B cell (primary cell): ENCODE data around the gene TGFBR3. TPM values are rescaled to one million over a fixed set of nuclear protein-coding genes. Genes with fewer than 3 reads are reported as not detected.

Experiments
- ATAC-seq: fragments of 200-7000 bp; cut with Tn5 transposase; one replicate; pipeline ENCODE4 v1.10.0; 2021; ENCODE audit warnings: low read depth, mild to moderate bottlenecking, moderate number of reproducible peaks, moderate library complexity
- CTCF ChIA-PET: fragments of 350-600 bp; sonication (Branson Sonifier 250); formaldehyde crosslinking; loops from one replicate; lab custom pipeline; 2021; ENCODE audit warnings: antibody characterized with exemption, inconsistent platforms; lab: Charles Lee
- POLR2A ChIA-PET: fragments of 350-600 bp; sonication (Branson Sonifier 250); formaldehyde crosslinking; loops from one replicate; lab custom pipeline; 2021; ENCODE audit warnings: antibody characterized with exemption; lab: Charles Lee
- DNase-seq: peaks from one replicate; pipeline ENCODE4 v3.0.0; 2013
- H2AFZ ChIP-seq: 2 replicates; pipeline ENCODE4 v1.6.1; 2012; ENCODE audit warnings: mild to moderate bottlenecking, low read depth, low read length; ENCODE audit not compliant: insufficient read depth, poor library complexity, severe bottlenecking
- H3K27ac ChIP-seq, 2 donors: 1 replicate in 1 of 2; 2 replicates in 1 of 2; pipeline ENCODE4 v1.5.1; 2012 to 2013; ENCODE audit warnings: low read length in 2 of 2, mild to moderate bottlenecking in 2 of 2, moderate library complexity in 1 of 2
- H3K27me3 ChIP-seq, 4 experiments: fragments of 200-600 bp in 1 of 4; sonication (generic) in 1 of 4; replicated peaks in 1 of 4; 1 replicate in 2 of 4; 2 replicates in 2 of 4; pipeline versions ENCODE4 v1.6.1 to v1.7.0; 2013 to 2016; ENCODE audit warnings: low read length in 3 of 4, mild to moderate bottlenecking in 2 of 4, mixed read lengths in 1 of 4, moderate library complexity in 1 of 4; ENCODE audit not compliant: insufficient read depth in 4 of 4, control insufficient read depth in 3 of 4; ENCODE audit errors: control extremely low read depth in 1 of 4
- H3K36me3 ChIP-seq, 2 experiments: replicated peaks in 1 of 2; 1 replicate in 1 of 2; 2 replicates in 1 of 2; pipeline versions ENCODE4 v1.6.1 to v1.7.1; 2013; ENCODE audit warnings: low read length in 1 of 2; ENCODE audit not compliant: insufficient read depth in 2 of 2, control insufficient read depth in 1 of 2; ENCODE audit errors: control extremely low read depth in 1 of 2, extremely low read depth in 1 of 2
- H3K4me1 ChIP-seq, 2 donors: fragments of 200-600 bp in 1 of 2; sonication (generic) in 1 of 2; 1 replicate in 1 of 2; 2 replicates in 1 of 2; pipeline versions ENCODE4 v1.5.1 to v1.6.1; 2013 to 2017; ENCODE audit warnings: low read length in 2 of 2; ENCODE audit not compliant: control insufficient read depth in 2 of 2, insufficient read depth in 2 of 2
- H3K4me2 ChIP-seq: replicated peaks from 2 replicates; pipeline ENCODE3; 2012; ENCODE audit warnings: mild to moderate bottlenecking, low read depth, low read length; ENCODE audit not compliant: poor library complexity, severe bottlenecking
- H3K4me3 ChIP-seq, 5 experiments: fragments of 200-600 bp in 1 of 5; sonication (generic) in 1 of 5; 1 replicate in 3 of 5; 2 replicates in 2 of 5; pipeline versions ENCODE4 v1.5.1 to v1.7.0; 2011 to 2016; ENCODE audit warnings: low read length in 4 of 5, mild to moderate bottlenecking in 4 of 5, low read depth in 2 of 5, control low read depth in 1 of 5, moderate library complexity in 1 of 5; ENCODE audit not compliant: insufficient read depth in 1 of 5; ENCODE audit errors: control extremely low read depth in 1 of 5, extremely low read depth in 1 of 5
- H3K79me2 ChIP-seq: fragments of 200-600 bp; sonication (generic); one replicate; pipeline ENCODE4 v1.6.0; 2016; ENCODE audit warnings: low read length; ENCODE audit not compliant: control insufficient read depth, insufficient read depth
- H3K9ac ChIP-seq: fragments of 200-600 bp; sonication (generic); 2 replicates; pipeline ENCODE4 v1.6.1; 2017; ENCODE audit warnings: mild to moderate bottlenecking, low read length, moderate library complexity
- H3K9me3 ChIP-seq, 3 donors: one replicate each; pipeline versions ENCODE4 v1.6.1 to v1.7.1; 2013; ENCODE audit warnings: low read length in 2 of 3; ENCODE audit not compliant: control insufficient read depth in 2 of 3, insufficient read depth in 1 of 3; ENCODE audit errors: control extremely low read depth in 1 of 3
- H4K20me1 ChIP-seq: 2 replicates; pipeline ENCODE4 v1.6.0; 2012; ENCODE audit warnings: mild to moderate bottlenecking, low read length; ENCODE audit not compliant: insufficient read depth, control insufficient read depth, poor library complexity, severe bottlenecking
- H3K27ac Mint-ChIP-seq: one replicate; pipeline ENCODE4 v1.8.0; 2021; ENCODE audit warnings: mixed read lengths
- H3K27me3 Mint-ChIP-seq: one replicate; pipeline ENCODE4 v1.8.0; 2021; ENCODE audit warnings: mixed read lengths
- H3K4me1 Mint-ChIP-seq: one replicate; pipeline ENCODE4 v1.8.0; 2021; ENCODE audit warnings: mixed read lengths
- H3K4me3 Mint-ChIP-seq: one replicate; pipeline ENCODE4 v1.8.0; 2021; ENCODE audit warnings: mixed read lengths
- H3K9me3 Mint-ChIP-seq: one replicate; pipeline ENCODE4 v1.8.0; 2022; ENCODE audit warnings: mixed read lengths; ENCODE audit not compliant: insufficient read depth
- CTCF ChIP-seq: fragments of 200-600 bp; IDR thresholded peaks from one replicate; pipeline ENCODE4 v1.8.0; 2022; ENCODE audit warnings: antibody characterized with exemption, mild to moderate bottlenecking
- EZH2 ChIP-seq: IDR thresholded peaks from 2 replicates; pipeline ENCODE4 v1.6.1; 2012; ENCODE audit warnings: borderline replicate concordance, low read depth, mild to moderate bottlenecking, moderate library complexity, low read length; ENCODE audit not compliant: insufficient read depth, poor library complexity, severe bottlenecking
- WGBS: methylation state at CpG from one replicate; pipeline ENCODE4 v1.1.5; 2013; ENCODE audit warnings: missing lambda C conversion rate; ENCODE audit not compliant: insufficient coverage; 5-methylcytosine and 5-hydroxymethylcytosine counted together
- intact Hi-C: fragments of 100-400 bp; cut with micrococcal nuclease; formaldehyde crosslinking; loops from one replicate; pipeline ENCODE4 v1.10.0; 2022
- polyA plus RNA-seq: library from polyadenylated mRNA; depleted of rRNA; stranded (reverse); fragments of >200 nt; gene quantifications from 2 replicates; pipeline ENCODE4 v1.2.3, GENCODE V29; 2012
- total RNA-seq, 2 donors: library from RNA; stranded (reverse); fragments of 120-200 nt in 1 of 2; gene quantifications; 1 replicate in 1 of 2; 2 replicates in 1 of 2; pipeline versions ENCODE4 v1.2.3 to v1.2.4, GENCODE V29; 2013 to 2022

The TGFBR3 gene
- total and polyA plus RNA-seq, 2 donors (not counting 1 experiment from before 2014, with no cell fraction given), result 0.10 to 0.12 TPM

GRCh38 chr1:91737650-91738049, 148.3 kb downstream of the TGFBR3 start:
- no peak overlapping the region for H3K9ac ChIP-seq
- no peak for ATAC-seq
- DNase-seq, result no peak
- TF ChIP-seq EZH2 (no peak), CTCF (no peak)
- H3K36me3 ChIP-seq, result no peaks in the 10 kb centered on the region
- Mint-ChIP-seq H3K4me1 (no peaks in the 10 kb centered on the region), H3K27me3 (peaks cover 4% of the 10 kb centered on the region), H3K4me3 (no peak overlapping the region), H3K9me3 (no peaks in the 10 kb centered on the region), H3K27ac (no peak overlapping the region)
- no peak overlapping the region for H3K27ac ChIP-seq
- H3K4me2 ChIP-seq, result no peak overlapping the region
- ChIA-PET POLR2A (no interaction called here), CTCF (no interaction called here)
- H4K20me1 ChIP-seq, result no peaks in the 10 kb centered on the region
- no peaks in the 10 kb centered on the region for H3K79me2 ChIP-seq
- no peak overlapping the region for H3K4me3 ChIP-seq
- H3K9me3 ChIP-seq, result no peaks in the 10 kb centered on the region
- intact Hi-C loops, result no loop called here
- WGBS, result 85% methylated on average over 4 of the region's 4 CpGs
- no peaks in the 10 kb centered on the region for H3K4me1 ChIP-seq
- H2AFZ ChIP-seq, result no peak overlapping the region
- H3K27me3 ChIP-seq, result no peaks in the 10 kb centered on the region

GRCh38 chr1:91736715-91737615, 149.0 kb downstream of the TGFBR3 start:
- Histone ChIP-seq H3K36me3 (no peaks in the 10 kb centered on the region), H4K20me1 (no peaks in the 10 kb centered on the region), H3K27me3 (no peaks in the 10 kb centered on the region), H3K9me3 (no peaks in the 10 kb centered on the region), H3K9ac (no peak overlapping the region), H2AFZ (no peak overlapping the region), H3K4me1 (peaks cover 0 to under 1% of the 10 kb centered on the region in 2 donors), H3K79me2 (no peaks in the 10 kb centered on the region), H3K27ac (no peak overlapping the region), H3K4me3 (no peak overlapping the region), H3K4me2 (no peak overlapping the region)
- TF ChIP-seq CTCF (no peak), EZH2 (no peak)
- ATAC-seq (no peak), DNase-seq (no peak)
- ChIA-PET CTCF (no interaction called here), POLR2A (no interaction called here)
- WGBS, result 87% methylated on average over 10 of the region's 13 CpGs
- H3K4me3 Mint-ChIP-seq, result no peak overlapping the region
- no peaks in the 10 kb centered on the region for H3K9me3 Mint-ChIP-seq
- H3K4me1 Mint-ChIP-seq, result no peaks in the 10 kb centered on the region
- no peak overlapping the region for H3K27ac Mint-ChIP-seq
- peaks cover 4% of the 10 kb centered on the region for H3K27me3 Mint-ChIP-seq
- intact Hi-C loops, result no loop called here
